ENCODE results near the gene CDC7.
"Not testable (repeated sequence)": the region's sequence is repeated elsewhere in the genome, so short reads cannot be mapped to it uniquely, and the experiment has no call there.

Gene CDC7

DNA sequence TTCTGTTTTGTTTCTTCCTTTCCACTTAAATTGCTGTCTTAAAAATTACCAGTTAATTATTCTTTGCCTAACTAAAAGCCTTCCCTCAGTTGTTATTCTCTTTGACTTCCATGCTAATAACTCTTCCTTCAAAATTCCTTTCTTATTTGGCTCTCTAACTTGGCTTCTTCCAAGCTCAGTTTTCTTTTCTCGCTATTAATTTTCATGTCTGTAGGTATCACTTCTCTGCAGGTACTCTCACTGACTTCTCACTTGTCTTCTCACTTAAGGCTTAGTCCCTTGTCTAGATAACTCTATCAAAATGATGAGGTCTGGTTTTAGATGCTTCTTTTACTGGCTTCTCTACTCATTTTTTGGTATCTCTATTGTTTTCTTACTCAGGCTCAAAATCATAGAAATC is 10.1 kb downstream of the CDC7 start:
- DNase-seq (ENCODE audit: low read depth, low spot score) = no peak

DNA sequence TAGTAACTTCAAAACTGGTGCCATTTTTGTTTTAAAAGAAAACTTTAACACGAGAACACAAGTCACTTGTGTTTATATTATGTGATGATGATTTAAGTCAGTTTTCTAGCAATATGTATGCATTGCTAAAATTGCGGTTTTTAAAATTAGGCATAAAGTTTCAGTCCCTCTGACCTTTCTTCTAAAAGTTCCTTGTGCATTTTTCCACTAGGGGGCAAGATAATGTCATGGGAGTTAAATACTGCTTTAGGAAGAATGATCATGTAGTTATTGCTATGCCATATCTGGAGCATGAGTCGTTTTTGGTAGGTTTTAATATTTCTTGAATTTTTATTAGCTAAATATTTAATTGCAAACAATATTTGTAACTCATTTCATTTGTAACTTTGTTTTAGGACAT is 10.7 kb downstream of the CDC7 start:
- DNase-seq (ENCODE audit: low read depth, low spot score) = no peak

DNA sequence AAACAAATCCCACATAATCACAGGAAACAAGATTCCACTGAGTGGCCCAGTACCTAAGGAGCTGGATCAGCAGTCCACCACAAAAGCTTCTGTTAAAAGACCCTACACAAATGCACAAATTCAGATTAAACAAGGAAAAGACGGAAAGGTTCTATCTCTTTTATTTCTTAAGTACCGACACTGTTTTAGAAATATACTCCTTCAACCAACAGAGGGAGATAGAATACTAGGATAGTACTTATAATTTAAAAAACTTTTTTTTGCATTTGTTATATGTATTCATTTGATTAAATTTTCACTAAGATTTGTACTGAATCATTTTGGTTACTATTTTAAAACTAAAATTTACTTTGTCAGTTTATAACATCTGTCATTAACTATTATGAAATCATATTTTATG is 12.5 kb downstream of the CDC7 start:
- DNase-seq (ENCODE audit: low read depth, low spot score) = no peak

DNA sequence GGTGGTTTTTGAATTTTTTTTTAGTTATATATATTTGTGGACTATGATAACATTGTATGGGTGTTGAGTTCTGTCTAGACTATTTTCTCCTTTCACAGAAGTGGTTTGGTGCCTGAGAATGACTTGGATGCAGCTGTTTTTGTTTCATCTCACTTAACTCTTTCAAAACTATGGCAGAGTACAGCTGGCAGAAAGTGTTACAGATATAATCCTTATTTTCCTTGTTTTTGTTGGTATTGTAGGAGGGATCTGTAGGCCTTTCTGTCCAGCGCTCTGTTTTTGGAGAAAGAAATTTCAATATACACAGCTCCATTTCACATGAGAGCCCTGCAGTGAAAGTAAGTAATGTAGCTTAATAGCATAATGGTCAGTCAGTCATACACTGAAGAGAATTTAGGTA is 13.1 kb downstream of the CDC7 start:
- DNase-seq (ENCODE audit: low read depth, low spot score) = no peak

DNA sequence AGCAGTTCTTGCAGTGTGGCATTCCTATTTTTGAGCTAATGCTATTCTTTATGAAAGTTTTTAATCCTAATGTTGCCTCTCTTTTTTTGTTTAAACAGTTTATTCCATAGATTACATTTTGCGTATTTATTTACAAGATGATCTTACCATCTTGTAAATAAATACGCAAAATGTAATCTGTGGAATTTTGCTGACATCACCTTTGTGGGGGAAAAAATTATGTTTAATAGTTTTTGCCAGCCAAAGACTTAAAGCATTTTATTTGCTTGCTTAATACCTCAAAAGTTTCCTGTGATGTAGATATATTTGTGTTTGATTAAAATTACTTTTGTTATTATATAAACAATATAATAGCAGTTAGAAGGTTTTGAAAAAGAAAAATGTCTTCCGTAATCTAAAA is 15.3 kb downstream of the CDC7 start:
- DNase-seq (ENCODE audit: low read depth, low spot score) = no peak

DNA sequence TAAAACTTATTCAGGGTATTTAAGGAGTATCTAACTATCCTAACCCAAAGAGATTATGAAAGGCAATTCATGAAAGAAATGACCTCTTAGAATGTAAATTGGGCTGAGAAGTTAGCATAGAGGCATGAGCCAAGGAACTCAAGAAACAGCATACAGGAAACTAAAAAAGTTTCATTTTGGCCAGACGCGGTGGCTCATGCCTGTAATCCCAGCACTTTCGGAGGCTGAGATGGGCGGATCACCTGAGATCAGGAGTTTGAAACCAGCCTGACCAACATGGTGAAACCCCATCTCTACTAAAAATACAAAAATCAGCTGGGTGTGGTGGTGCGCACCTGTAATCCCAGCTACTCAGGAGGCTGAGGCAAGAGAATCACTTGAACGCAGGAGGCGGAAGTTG is 16.0 kb downstream of the CDC7 start:
- not testable (repeated sequence) for DNase-seq (ENCODE audit: low read depth, low spot score)

DNA sequence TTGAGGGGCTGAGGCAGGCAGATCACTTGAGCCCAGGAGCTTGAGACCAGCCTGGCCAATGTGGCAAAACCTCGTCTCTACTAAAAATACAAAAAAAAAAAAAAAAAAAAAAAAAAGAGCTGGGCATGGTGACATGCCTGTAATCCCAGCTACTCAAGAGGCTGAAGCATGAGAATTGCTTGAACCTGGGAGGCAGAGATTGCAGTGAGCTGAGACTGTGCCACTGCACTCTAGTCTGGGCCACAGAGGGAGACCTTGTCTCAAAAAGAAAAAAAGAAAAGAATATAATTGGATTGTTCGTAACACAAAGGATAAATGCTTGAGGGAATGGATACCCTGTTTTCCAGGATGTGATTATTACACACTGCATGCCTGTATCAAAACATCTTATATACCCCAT is 18.5 kb downstream of the CDC7 start:
- not testable (repeated sequence) for DNase-seq (ENCODE audit: low read depth, low spot score)

DNA sequence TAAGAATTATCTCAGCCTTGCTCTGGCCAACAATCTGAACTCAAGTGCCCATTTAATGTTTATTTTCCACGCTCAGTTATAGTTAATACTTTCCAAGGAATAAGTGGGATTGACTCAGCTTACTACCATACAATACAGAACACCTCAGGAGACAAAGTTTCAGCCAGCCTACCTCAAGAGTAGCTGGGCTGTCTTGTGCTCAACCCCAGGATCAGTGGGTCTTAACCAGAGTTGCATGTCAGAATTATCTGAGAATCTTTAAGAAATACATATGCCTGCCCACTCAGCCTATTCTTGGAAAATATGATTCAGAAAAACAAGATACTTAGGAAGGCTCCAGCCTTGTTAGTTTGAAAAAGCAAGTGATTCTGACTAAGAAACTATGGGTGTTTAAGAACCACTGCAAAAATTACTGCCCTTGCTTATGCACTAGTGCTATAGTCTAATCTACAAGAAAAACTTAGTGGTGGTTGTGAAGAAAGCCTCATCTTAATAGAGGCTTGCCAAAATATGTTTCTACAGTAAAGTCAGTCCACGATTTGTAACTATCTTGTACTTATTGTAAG is 20.4 kb downstream of the CDC7 start:
- no peak for DNase-seq (ENCODE audit: low read depth, low spot score)

DNA sequence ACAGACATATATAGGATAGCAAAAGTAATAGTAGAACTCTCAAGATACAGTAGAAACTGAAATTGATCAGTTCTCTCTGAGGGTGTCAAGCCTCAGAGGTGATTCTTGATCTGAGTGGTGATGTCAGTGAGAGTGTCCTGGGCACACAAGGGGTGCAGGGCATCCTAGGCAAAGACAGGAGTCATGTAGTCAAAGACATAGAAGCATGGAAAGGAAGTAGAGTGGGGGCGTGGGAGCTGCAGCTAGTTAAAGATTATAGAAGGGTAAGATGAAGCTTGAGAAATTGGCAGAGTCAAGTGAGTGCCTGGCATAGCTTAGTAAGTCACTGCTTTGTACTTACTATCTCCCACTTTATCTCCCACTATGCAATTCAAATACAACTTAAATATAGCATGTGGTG is 22.8 kb downstream of the CDC7 start:
- DNase-seq (ENCODE audit: low read depth, low spot score) = no peak

DNA sequence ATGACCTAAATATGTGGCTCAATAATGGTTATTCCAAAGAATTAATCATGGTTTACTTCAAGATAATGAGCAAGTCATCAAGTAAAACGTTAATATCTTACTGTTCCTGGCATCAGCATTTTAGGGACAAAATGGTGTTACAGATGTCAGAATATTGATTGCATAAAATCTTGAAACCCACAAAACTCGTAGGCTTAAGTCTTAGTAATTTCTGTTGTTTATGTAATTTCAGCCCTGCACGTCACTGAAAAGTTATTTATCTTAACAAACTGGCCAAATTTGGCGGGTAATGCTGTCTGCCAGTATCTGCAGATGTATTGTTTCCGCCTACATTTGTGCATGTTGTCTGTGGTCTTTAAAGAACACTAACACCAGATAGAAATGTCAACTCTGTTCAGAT is 25.8 kb downstream of the CDC7 start:
- DNase-seq (ENCODE audit: low read depth, low spot score) = no peak

DNA sequence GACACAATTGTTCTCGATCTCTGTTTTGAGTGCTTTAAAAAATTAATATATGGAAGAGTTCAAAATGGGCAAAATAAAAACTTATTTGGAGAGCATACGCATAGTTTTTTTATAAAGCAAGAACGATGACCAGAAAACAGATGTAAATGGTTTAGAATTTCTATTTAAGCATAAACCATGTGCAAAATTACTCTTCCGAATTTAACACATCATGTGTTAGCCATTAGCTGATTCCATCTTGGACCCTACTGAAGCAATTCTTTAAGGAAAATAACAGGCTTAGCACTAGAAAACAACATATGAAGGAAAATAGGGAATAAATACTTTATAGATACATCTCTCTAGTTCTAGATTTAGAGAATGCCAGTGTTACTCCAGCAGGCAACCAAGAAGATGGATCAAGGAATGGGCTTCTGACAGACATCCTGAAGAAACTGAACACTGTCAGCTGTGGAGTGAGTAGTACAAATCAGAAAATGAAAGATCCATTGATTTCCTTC is 26.7 kb downstream of the CDC7 start:
- no peak for DNase-seq (ENCODE audit: low read depth, low spot score)

DNA sequence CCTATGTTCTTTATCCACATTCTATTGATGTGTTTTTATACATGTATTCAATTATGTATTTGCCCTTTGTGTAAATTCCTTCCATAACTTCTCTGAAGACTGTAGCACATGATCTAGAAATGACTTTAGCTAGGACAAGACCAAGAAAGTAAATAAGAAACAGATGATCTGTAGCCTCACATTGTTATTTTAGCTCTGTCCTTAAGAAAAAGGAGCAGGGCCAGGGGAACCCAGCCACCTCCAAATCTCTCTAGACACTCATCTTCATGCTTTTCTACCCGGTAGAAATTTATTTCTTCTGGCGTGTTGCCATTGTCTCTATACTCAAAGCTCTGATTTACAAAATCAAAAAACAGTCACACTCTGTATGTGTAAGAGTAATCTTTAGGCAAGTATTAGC is 27.1 kb downstream of the CDC7 start:
- DNase-seq (ENCODE audit: low read depth, low spot score) = no peak

DNA sequence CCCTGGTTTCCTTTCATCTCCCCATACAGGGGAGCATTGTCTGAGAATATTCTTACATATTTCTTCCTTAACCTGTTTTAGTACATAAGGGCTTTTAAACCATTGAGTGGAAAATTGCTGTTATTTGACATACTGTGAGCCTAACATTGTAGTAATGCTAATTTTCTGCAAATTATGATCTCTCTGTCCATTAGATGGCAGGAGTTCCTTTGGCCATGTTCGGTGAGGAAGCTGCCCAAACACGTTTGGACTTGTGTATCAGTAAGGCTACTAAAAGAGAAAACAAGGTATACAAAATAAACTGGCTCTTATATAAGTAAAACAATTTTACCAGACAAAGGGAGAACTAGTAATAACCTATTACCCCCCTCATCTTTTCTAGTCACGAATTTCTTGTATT is 29.2 kb downstream of the CDC7 start:
- DNase-seq (ENCODE audit: low read depth, low spot score) = no peak

DNA sequence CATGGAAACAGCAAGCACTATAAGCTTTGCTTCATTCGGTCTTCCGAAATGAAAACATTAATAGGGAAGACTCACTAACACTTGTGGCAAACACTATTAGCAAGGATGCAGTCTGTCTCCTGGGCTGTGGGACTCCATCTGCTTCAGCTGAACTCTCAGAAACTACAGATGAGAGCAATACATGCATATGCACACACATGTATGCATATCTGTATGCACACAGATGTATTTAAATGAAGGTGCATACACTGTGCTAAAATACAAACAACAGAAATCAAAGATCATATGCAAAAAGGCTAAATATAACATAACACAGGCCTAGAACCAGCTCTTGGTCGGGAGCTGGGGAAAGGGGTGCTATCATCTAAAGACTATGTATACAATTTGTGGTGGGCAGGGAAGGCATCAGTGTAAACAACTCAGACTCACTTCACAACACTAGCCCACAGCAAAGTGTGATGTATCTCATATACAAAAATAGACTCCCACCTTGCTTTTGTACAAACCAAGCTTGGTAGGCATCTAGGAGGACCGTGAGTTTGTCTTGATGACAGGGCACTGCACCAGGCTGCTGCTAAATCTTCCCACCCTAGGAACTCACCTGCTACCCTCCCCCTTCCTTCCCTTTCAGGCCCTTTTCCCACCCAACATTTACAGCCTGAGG is 32.8 kb downstream of the CDC7 start:
- DNase-seq (ENCODE audit: low read depth, low spot score) = no peak

DNA sequence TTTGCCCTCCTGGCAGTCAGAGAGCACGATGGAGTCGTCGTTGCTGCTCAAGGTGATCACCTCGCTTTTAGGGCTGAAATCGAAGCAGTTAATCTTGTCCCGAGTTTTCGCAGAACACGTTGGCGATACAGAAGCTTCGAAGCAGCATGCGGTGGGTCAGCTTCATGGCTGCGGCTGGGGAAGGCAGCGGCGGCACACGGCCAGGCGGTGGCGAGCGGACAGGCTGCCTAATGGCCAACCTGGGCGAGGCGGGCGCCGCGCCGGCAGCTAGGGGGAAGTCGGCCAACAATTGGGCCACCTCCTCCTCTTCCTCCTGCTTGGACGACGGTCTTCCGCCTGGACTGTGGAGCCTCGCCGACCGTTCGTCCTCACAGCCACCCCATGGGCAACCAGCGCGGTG is 34.8 kb downstream of the CDC7 start:
- no peak for DNase-seq (ENCODE audit: low read depth, low spot score)

DNA sequence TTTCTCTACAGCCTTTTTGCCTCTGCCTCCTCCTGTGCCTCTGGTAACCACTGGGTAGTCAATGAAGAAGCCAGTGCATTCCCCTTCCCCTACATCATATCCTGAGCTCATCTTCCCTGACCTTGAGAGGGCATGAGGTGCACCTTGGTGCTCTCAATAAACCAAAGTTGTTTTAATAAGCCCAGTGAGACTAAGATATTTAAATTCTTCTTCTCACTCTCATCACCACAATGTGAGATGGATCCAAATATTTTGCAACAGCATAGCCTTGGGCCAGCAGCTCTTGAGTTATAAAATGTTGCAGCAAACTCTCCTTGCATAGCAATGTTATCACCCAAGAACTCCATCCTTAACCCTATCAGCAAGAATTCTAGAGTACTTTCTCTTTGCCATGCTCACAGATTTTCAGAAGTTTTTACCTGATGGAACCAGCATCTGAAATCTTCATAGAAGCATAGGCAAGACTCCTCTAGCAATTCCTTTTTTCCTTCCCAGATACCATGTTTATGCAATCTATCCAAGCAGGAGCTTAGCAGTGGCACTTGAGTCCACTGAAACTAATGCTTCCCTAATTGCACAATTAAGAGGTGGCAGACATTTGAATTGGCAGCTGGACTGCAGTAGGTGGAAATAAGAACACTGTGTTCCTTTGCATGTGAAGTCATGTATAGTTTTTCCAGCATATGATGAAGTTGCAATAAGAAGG is 36.8 kb downstream of the CDC7 start:
- DNase-seq (ENCODE audit: low read depth, low spot score) = no peak

DNA sequence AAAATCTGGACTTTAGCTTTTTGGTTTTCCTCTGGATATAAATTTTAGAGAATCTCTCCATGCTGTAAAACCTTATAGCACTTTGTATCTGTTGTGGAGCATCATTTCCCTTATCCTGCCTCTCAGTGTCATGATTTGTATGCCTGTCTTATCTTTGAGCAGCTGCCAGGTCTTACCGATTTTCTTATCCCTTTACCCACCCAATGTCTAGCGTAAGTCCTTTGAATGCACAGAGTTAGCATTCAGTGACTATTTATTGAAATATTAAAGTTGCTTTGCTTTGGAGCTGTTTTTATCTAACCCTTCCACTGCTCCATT is 37.3 kb downstream of the CDC7 start:
- DNase-seq (ENCODE audit: low read depth, low spot score) = no peak

DNA sequence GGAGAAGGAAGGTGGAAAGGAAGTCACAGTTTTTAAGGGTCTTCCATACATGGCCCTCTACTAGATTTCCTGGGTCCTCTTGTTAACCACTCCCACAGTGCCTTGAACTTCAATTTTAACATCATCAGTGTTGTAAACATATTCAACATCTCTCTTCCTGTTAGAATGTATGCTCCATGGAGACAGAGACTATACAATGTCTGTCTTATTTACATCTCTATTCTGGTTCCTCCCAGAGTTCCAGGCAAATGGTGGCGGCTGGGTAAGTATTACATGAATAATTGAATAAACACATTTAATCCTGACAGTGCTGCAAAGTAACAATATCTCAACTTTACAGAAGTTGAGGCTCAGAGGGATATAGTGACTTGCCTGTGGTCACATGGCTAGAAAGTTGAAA is 40.3 kb downstream of the CDC7 start:
- no peak for DNase-seq (ENCODE audit: low read depth, low spot score)

DNA sequence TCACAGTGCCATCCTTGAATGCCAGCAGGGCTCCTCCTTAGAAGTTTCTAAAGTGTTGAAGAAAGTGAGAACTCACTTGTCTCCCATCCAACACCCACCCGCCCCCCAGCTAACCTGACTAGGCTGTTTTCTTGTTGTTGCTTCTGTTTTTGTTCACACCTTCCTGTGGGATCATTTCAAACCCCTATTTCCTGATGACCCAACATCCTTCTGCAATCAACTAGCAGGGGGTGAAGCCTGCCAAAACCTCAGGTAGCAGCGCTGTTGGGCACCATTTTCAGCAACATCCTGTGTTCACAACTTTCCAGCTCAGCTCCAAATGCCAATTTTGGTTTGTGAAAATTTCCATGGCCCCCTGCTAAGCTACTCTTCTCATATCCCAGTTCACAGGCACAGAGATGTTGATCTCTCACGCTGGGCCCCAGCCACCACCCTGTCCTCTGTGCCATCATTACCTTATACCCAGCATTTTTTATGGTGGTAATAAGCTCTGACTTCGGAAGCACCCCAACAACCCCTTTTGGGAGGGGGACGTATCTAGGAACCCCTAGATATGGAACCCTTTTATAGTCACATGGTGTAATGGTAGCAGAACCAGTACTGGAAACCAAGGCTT is 41.4 kb downstream of the CDC7 start:
- no peak for DNase-seq (ENCODE audit: low read depth, low spot score)

DNA sequence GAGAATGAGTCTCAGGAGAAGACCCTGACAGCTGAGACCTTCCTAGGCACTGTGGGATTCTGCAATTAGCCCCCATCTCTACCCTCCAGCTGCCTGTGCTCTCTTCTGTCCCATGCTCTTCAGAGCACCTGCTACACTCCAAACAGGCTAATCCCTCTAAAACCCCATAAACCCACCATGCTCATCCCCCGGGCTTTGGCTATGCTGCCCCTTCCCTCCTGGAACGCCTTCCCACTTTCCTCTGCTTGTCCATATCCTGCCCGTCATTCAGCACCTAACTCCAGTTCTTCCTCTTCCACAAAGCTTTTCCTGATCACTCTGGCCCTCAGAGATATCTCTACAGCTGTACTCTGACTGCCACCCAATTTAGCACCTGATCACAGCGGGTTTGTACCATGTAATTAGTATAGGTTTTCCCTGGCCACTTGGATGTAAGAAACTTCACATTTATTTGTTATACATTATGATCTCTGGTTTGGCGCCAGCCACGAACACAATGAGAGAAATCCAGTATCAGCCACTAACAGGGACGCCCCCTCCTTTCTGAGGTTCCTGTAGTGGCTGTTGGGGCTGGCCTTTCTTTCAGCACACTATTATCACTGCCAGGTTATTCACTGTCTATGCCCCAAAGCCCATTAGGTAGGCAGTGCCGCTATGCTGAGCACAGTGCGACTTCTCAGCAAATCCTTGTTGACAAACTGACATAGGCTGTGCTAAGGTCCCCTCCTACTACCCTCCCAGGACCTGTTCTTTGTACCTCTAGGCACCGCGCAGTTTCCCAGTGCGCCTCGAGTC is 45.1 kb downstream of the CDC7 start:
- DNase-seq (ENCODE audit: low read depth, low spot score) = no peak

DNA sequence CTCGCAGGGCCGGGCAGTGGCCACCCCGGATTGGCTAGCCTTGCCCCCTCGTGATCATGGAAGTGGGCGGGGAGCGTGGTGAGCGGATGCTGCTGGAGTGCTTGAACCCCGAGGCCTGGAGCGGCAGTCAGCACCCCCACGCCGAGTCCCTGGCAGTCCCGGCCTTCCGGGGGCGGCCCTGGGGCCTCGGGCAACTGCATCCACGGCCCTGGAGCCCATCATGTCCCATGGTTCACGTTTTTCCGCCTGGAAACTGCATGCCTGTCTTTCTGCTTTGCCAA is 45.6 kb downstream of the CDC7 start:
- DNase-seq (ENCODE audit: low read depth, low spot score) = no peak

DNA sequence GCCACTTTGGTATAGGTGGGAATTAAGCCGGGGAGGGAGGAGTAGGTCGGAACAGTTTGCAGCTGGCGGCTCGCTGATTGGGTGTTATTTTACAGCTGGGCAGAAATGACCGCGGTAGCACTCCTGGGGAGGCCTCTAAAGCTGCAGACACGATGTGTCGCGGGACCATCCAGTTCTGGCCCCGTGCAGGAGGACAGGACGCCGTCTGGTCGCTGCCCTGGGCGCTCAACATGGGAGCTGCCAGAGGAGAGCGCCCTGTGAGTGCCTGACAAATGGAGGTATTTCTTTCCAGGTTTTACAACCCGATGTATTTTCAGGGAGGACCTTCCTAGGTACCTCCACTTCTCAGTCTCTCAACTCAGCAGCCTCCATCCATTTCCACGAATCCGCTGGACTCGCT is 46.2 kb downstream of the CDC7 start:
- no peak for DNase-seq (ENCODE audit: low read depth, low spot score)
